GM19452 (cell line): Measurements from ENCODE around the gene TEKT5.
"Not testable (repeated sequence)": the region's sequence is repeated elsewhere in the genome, so short reads cannot be mapped to it uniquely, and the experiment has no call there.

Source experiments
- ATAC-seq: cut with Tn5 transposase; IDR thresholded peaks from one replicate; pipeline ENCODE4 v1.9.1; 2021; ENCODE audit not compliant: unreplicated experiment

The TEKT5 gene

GRCh38 chr16:10685709-10686108, 9.0 kb downstream of the TEKT5 start:
- no peak for ATAC-seq

DNA sequence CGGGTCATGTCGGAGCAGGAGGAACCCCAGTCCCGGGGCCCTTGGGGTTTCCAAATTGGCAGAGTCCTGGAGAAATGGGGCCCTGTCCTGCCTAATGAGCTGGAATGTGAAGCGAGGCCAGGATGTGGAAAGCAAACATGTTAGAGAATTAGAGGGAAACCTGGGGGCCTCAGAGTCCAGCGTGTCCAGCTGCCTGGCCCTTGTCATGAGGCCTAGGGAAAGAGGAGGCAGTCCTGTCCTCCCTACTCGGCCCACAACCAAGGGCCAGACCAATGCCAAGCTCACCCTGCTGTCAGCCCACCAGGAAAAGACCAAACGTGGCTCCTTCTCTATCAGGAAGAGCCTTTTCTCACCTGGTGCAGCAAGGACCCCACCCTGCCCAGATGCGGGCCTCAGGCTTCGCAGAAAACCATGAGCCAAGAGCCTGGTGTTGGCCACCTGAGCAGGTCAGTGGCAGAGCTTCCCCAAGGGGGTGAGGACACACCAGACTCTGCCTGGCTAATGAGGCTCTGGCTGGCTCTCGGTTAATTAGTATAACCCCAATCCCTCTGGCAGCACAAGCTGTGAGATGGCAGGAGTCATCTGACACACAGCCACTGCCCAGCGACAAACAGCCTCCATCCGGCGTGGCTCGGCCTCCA, 10.1 kb downstream of the TEKT5 start:
- ATAC-seq = no peak

- no peak for ATAC-seq
Measured at GRCh38 chr16:10683170-10683569, 11.6 kb downstream of the TEKT5 start.

GRCh38 chr16:10682604-10683003, 12.1 kb downstream of the TEKT5 start:
- no peak for ATAC-seq

GRCh38 chr16:10681310-10682308, 13.1 kb downstream of the TEKT5 start:
- ATAC-seq = no peak

DNA sequence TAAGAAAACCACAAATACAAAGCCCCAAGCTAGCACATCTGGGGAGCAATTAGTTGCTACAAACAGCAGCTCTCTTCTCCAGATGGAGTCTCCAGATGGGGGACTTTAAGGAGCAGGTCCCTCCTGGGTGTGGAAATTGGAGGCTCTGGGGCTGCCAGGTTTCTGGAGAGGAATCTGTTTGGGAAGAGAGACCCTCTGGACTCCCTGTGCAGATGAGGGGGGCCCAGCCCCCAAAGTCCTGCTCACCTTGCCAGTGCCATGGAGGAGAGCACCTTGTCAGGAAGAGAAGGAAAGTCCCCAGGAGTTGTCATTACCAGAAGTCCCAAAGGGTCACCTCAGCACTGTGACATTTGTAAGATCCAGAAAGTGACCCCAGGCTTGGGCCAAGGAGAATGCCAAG, 14.8 kb downstream of the TEKT5 start:
- no peak for ATAC-seq

DNA sequence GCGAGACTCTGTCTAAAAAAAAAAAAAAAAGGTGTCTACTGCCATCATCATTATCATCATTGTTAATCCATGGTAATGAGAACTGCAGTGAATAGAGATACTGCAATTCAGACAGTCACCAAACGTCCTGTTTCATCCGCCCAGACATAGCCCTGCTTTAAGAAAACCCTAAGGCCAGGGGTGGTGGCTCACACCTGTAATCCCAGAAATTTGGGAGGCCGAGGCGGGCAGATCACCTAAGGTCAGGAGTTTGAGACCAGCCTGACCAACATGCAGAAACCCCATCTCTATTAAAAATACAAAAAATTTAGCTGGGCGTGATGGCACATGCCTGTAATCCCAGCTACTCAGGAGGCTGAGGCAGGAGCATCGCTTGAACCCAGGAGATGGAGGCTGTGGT, 15.3 kb downstream of the TEKT5 start:
- ATAC-seq = not testable (repeated sequence)

GRCh38 chr16:10678655-10679054, 16.1 kb downstream of the TEKT5 start:
- no peak for ATAC-seq

- no peak for ATAC-seq
Measured at GRCh38 chr16:10676284-10676683, 18.4 kb downstream of the TEKT5 start.

GRCh38 chr16:10675861-10676260, 18.9 kb downstream of the TEKT5 start:
- no peak for ATAC-seq

- ATAC-seq = no peak
Measured at GRCh38 chr16:10675216-10675615, 19.5 kb downstream of the TEKT5 start.

- no peak for ATAC-seq
Measured at GRCh38 chr16:10671729-10672128, 23.0 kb downstream of the TEKT5 start.

- no peak for ATAC-seq
Measured at GRCh38 chr16:10669791-10670190, 24.9 kb downstream of the TEKT5 start.

GRCh38 chr16:10668322-10669045, 26.2 kb downstream of the TEKT5 start:
- no peak for ATAC-seq

DNA sequence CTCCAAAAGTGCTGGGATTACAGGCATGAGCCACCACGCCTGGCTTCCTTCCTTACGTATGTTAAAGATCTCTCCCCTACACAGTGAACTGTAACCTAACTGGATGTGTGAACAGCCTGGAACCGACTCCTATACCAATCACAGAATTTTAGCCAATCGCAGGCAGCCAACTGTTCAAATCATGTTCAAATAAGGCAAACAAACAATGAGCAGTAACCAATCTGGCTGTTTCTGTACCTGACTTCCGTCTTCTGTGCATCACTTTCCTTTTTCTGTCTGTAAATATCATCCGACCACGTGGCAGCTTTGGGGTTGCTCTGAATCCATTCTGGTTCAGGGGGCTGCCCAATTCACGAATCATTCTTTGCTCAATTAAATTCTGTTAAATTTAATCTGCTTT, 27.5 kb downstream of the TEKT5 start:
- ATAC-seq = no peak

DNA sequence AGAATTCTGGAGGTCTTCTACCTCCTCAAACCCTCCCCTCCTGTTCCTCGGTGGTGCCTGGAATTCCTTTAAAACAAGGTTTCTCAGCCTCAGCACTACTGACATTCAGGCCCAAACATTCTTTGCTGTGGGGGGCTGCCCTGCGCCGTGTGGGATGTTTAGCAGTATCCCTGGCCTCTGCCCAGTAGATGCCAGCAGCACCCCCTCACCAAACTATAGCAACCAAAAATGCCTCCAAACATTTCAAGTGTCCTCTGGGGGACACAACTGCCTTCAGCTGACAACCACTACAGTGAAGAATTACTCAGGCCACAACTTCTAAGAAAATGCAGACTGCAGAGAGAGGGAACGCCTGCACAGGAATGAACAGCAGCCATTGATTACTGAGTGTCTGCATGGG, 28.4 kb downstream of the TEKT5 start:
- no peak for ATAC-seq

- ATAC-seq = no peak
Measured at GRCh38 chr16:10665166-10665565, 29.6 kb downstream of the TEKT5 start.

DNA sequence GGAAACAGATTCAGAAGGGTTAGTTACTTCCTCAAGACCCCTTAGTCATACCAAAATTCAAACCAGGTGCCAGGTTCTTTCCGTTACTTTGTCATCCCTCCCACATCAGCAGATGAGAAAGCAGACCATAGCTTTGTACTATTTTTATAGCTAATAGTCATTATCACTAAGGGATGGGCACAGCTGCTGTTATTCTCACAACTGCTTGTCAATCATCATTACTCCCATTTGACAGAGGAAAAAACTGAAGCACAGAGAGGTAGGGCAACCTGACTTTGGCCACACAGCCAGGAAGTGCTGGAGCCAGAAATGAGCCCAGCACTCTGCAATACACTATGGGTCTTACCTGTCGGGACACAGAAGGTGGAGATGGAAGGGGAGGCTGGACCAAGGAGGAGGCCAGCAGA, 30.0 kb downstream of the TEKT5 start:
- ATAC-seq = no peak

DNA sequence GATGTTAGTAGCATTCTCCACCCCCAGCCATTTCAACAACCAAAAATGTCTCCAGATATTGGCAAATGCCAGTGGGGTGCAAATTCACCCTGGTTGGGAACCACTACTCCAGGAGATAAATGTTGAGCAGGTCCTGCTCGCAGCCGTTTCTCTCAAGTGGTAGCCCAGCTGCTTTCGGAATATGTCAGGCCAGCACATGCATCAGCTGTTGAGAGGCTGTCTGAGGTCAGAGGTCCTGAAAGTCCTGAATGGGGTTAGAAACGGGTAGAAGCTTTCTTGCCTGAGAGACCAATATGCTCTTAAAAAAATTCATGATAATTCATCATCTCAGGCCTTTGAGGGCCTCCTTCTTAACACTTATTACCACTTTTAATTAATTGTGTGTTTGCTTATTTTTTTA, 31.0 kb downstream of the TEKT5 start:
- no peak for ATAC-seq

GRCh38 chr16:10663146-10663545, 31.6 kb downstream of the TEKT5 start:
- no peak for ATAC-seq

- ATAC-seq = no peak
Measured at GRCh38 chr16:10662212-10662611, 32.5 kb downstream of the TEKT5 start.

DNA sequence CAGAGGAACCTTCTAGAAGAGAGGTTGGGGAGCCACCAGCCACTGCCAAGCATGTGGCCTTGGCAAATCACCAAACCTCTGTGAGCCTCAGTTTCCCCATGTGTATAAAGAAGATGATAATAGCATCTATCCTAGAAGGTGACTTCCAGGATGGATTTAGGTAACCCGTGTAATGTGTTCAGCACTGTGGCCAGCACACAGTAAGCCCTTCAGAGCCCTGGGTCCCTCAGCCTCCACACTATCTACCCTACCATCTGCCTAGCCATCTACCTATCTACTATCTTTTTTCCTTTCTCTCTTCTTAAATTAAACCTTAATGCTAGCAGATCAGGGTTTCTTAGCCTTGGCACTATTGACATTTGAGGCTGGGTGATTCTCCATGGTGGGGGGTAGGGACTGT, 33.0 kb downstream of the TEKT5 start:
- ATAC-seq = no peak
